Activated effector memory CD4-positive, alpha-beta T cell treated with Interleukin-2 at 50 U/mL for 16 hours (primary cell): ENCODE results near the gene SLC66A2.

Experiments used
- DNase-seq: peaks from one replicate; pipeline ENCODE4 v3.0.0-alpha.2; 2020

SLC66A2 gene

GRCh38 chr18:79864006-79864725 lies 87.3 kb downstream of the SLC66A2 start:
- DNase-seq = no peak

GRCh38 chr18:79863161-79864005 lies 88.1 kb downstream of the SLC66A2 start:
- no peak for DNase-seq

DNA sequence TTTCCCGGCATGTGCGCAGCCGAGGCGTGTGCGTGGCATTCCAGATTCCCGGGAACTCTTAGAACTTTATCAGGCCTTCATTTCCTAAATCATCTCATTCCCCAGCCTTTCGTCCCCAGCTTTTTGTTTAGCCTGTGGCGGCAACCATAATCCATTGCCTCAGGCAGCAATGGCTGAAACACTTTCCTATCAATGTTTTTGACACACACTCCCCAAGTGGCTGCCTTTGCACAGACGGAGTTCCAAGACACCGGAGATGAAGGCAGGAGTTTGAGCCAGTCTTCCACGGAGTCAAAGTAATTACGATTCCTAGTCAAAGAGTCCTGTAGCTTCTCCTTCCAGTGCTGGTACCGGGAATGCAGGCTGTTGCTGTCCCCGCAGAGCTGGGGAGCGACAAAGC lies 88.9 kb downstream of the SLC66A2 start:
- DNase-seq = no peak

GRCh38 chr18:79861687-79862086 lies 89.8 kb downstream of the SLC66A2 start:
- no peak for DNase-seq

DNA sequence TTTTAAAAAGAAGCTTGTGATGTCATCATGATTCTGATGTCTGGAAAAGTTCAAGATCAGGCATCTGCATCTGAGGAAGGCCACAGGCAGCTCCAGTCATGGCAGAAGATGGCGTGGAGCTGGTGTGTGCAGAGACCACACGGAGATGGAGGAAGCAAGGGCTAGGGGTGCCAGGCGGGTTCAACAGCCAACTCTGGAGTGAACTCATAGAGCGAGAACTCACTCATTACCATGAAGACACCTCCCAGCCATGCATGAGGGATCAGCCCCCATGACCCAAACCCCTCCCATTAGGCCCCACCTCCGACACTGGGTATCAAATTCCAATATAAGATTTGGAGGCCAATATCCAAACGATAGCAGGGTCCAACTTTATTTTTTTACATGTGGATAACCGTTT lies 92.1 kb downstream of the SLC66A2 start:
- DNase-seq = no peak

- DNase-seq = no peak
Measured at GRCh38 chr18:79857082-79857671, 94.3 kb downstream of the SLC66A2 start.

GRCh38 chr18:79856119-79857007 lies 95.1 kb downstream of the SLC66A2 start:
- DNase-seq = no peak

DNA sequence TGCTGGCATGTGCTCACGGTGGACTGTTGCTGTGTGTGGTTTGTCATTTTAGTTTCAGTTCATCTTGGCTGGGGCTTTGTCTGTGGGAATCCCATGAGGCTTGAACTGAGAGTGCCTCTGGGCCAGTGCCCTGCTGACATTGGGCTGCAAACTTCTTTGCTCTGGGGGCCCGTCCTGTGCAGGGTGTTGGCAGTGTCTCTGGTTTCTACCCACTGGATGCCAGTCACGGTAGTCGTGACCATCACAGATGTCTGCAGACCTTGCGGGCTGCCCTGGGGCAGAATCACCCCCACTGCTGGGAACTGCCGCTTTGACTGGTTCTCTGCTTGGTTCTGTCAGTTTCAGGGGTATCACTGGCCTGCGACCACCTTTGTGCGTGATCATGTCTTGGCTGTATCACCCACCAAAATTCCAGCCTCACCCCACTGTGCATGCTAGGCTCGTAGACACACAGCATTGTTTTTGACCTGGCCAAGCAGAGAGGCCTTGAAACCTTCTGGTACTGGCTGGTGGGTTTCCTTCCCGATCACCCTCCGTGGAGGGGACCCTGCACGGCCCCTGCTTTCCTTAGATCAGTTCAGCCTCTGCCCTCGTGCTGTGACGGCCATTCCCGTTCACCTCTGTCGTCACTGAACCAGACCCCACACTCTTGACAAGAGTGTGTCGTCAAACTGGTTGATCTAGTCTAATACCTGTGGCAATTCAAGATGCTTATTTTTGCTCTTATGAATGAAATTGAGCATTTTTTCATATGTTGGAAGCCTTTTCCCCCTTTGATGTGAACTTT lies 96.1 kb downstream of the SLC66A2 start:
- DNase-seq = no peak

DNA sequence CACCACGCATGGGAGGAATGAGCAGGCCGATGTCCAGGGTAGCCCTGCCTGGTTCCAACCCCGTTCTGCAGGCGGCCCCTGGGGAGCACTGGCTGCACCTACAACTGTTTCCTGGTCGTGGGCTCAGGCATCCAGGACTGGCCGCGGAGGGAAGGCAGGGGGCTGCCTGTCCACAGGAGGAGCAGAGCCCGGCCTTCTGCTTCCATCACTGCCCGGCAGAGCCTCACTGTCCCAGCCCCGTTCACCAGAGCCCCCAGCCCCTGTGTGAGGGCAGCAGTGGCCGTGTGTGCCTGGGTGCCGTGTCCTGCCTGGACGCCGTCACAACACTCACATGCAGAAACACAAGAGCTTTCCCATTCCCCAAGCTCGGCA lies 97.5 kb downstream of the SLC66A2 start:
- no peak for DNase-seq

- no peak for DNase-seq
Measured at GRCh38 chr18:79853303-79853992, 98.0 kb downstream of the SLC66A2 start.

DNA sequence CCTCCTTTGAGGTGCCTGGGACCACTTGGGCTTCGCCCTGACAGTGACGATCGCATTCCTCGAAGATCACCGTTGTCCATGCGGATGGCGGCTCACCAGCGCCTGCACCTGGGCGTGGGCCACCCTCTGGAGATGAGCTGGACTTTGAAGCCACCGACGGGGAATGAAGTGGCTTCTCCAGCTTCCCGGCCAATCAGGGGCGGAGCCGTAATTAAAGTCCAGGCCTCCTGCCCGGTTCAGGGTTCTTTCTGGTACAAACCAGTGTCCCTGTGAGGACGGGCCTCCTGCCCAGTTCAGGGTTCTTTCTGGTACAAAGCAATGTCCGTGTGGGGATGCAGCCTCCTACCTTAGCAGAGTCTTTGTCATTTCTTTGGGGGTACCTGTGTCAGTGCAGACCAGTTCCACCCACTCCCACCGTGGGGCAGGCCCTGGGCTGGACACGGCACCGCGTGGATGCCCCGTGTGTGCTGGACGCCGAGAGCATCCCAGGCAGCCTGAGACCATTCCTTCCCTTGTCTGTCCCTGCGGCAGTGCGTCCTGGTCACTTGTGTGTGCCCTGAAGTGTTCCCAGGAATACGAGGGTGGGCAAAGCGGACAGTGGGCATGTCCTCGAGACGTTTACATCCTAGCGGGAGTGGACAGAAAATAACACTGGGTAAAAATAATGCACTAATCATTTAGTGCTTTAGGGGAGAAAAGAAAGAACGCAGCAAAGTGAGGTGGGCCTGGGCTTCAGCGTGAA lies 98.7 kb downstream of the SLC66A2 start:
- no peak for DNase-seq
